Epithelial cell of esophagus (primary cell): Measurements from ENCODE around the gene UMAD1.
"Not testable (repeated sequence)": the region's sequence is repeated elsewhere in the genome, so short reads cannot be mapped to it uniquely, and the experiment has no call there.

ENCODE experiments used
- DNase-seq: peaks from one replicate; pipeline ENCODE4 v3.0.0; 2010; ENCODE audit warnings: low read depth
- H3K4me3 ChIP-seq: 2 replicates; pipeline ENCODE4 v1.5.1; 2011; ENCODE audit warnings: mild to moderate bottlenecking, low read length, control low read depth
- TF ChIP-seq, protein P1 (sequence below): IDR thresholded peaks from 2 replicates; pipeline ENCODE4 v1.5.1; 2011; ENCODE audit warnings: low read depth, mild to moderate bottlenecking, low read length, control low read depth, inconsistent platforms; ENCODE audit not compliant: insufficient read depth; ENCODE audit errors: missing control alignments

Gene UMAD1

DNA sequence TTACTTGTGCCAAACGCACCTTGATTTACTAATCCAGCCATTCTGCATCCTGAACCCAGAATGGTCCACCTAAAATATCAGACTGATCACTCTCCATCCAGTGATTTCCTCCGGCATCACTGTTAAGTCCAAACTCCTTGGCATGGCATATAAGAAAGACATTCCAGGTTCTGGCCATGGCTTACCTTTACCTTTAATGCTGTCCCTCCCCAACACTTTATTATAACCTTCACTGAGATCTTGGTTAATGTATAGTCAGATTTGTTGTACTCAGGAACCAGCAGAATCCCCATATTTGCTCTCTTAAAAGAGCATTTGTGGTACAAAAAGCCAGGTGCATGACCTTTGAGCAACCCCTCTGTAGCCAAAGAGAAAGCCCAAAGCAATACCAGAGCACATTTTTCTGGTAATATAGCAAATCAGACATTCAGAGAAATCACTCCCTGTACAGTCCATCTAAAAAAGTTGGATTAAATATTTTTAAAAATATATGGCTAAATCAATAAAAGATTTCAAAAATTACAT lies 10.2 kb downstream of the UMAD1 start:
- TF ChIP-seq, protein P1, sequence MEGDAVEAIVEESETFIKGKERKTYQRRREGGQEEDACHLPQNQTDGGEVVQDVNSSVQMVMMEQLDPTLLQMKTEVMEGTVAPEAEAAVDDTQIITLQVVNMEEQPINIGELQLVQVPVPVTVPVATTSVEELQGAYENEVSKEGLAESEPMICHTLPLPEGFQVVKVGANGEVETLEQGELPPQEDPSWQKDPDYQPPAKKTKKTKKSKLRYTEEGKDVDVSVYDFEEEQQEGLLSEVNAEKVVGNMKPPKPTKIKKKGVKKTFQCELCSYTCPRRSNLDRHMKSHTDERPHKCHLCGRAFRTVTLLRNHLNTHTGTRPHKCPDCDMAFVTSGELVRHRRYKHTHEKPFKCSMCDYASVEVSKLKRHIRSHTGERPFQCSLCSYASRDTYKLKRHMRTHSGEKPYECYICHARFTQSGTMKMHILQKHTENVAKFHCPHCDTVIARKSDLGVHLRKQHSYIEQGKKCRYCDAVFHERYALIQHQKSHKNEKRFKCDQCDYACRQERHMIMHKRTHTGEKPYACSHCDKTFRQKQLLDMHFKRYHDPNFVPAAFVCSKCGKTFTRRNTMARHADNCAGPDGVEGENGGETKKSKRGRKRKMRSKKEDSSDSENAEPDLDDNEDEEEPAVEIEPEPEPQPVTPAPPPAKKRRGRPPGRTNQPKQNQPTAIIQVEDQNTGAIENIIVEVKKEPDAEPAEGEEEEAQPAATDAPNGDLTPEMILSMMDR = no peak
- DNase-seq = no peak
- no peak overlapping the region for H3K4me3 ChIP-seq

DNA sequence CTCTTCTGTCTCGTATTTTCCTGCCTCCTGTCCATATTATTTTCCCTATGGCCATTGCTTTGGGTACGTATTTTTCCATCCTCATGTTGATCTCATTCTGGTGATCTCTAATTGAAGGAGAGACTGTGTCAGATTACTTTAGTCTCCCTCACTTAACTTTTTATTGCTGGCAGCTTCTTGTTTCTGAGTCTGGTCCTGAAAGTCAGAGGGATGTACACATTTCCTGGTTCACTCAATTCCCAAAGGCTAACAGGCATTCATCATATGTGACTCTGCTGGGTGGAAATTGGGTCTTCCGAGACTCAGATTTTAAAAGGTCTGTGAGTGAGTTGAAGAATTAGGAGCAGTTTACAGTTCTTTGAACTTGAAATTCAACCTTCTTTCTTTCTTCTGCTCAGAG lies 10.9 kb downstream of the UMAD1 start:
- TF ChIP-seq, protein P1 = no peak
- no peak for DNase-seq
- H3K4me3 ChIP-seq = no peak overlapping the region

DNA sequence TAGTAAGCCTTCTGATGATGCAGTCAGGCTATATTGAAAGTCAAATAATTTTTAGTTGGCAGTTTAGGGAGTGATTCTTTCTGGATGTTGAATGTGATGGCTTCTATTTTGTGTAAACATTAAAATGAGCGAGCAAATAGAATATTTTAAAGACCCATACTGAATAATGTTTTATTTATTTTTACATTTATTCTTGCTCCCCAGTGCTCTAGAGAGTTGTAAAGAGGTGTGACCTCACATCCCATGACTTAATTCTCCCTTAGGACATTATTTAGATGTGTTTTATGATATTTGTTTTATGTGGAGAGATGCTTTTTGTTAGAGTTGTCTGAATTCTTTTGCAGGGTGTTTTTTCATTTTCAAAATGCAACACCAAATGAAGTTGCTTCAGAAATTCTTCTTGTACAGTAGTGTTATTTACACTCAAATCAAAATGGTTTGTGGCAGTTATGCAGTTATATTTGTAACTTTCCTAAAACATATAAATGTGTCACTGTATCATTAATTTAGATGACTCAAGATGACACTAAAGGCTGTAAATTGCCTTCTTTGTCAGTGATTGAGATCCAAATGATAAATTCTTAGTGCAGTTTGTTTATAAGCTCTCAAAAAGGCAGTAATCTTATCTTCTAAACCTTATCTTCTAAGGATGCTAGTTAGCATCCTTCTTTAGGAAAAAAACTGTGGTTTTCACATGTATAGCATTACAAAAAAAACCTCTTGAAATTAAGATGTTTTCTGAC lies 12.4 kb downstream of the UMAD1 start:
- TF ChIP-seq, protein P1 = no peak
- H3K4me3 ChIP-seq = no peak overlapping the region
- DNase-seq = no peak

DNA sequence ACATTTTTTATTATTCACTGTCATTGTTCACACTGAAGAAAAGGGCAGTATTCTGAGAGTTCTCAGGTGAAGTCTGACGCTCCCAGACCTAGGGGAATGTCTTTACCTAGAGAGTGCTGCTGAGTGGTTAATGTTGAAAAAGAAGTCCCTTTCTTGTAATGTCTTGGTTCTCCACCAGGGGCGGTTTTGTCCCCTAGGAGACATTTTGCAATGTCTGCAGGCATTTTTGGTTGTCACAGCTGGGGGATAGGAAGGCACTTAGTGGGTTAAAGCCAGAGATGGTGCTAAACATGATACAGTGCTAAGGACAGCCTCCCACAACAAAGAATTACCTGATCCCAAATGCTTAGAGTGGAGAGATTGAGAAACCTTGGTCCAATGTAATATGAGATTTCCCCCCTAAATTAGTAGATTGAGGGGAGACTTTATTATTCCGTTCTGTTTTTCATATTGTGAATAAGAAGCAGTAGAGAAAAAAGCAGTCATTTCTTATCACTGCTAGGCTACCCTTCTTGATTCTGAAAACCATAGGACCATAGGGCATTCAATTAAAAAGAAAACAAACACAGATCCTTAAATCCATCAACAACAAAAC lies 13.1 kb downstream of the UMAD1 start:
- H3K4me3 ChIP-seq = no peak overlapping the region
- DNase-seq = peak; percentile 33
- TF ChIP-seq, protein P1 = peak; percentile 52

DNA sequence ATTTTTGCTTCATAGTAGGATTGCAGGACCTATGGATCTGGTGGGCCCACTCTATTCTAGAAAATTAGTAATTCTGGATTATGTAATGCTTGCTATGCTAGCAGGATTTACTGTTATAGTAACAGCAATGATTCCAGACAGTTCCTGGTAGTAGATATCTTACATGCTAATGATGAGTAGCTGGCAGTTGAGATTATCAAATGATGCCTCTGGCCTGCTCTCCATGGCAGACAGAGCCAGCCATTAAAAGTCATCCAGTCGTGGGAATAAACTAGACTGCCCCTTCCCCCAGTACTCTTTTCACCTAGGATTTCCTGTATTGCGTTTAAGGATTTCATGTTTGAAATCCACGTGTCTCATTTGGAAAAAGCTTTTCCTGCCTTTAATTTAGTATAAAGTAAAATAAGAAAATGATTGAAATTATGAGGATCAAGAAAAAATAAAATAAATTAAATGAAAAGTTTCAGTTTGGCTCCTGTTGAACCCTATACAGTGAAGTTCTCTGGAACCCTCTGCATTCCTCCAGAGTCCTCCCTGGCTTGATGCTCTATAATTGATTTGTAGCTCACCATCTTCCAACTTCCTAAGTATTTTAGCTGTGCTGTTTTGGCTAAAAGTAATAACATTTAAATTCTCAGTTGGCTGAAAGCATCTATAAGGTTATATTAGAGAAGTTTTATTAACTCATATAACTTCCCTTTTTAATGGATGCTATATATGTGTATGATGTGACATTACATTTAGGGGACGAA lies 14.6 kb downstream of the UMAD1 start:
- H3K4me3 ChIP-seq = no peak overlapping the region
- DNase-seq = no peak
- TF ChIP-seq, protein P1 = no peak

- not testable (repeated sequence) for DNase-seq, H3K4me3 ChIP-seq
Measured at GRCh38 chr7:7656459-7656858, 15.9 kb downstream of the UMAD1 start.

- peak; percentile 21 for DNase-seq
- H3K4me3 ChIP-seq = no peak overlapping the region
- TF ChIP-seq, protein P1 = peak; percentile 43
Measured at GRCh38 chr7:7662527-7662926, 22.0 kb downstream of the UMAD1 start.
